SK-N-SH (cell line): Measurements from ENCODE around the gene ALG11.

Source experiments
- TAF1 ChIP-seq: IDR thresholded peaks from 2 replicates; pipeline ENCODE4 v1.6.1; 2012; ENCODE audit warnings: low read depth, mild to moderate bottlenecking, low read length, moderate library complexity, borderline replicate concordance
- TF ChIP-seq, protein P1 (sequence below): fragments of 200-600 bp; sonication (generic); IDR thresholded peaks from 2 replicates; pipeline ENCODE4 v1.6.1; 2017; ENCODE audit warnings: antibody characterized with exemption, mild to moderate bottlenecking, moderate library complexity

- TF ChIP-seq TAF1, result no peak
- TF ChIP-seq, protein P1, sequence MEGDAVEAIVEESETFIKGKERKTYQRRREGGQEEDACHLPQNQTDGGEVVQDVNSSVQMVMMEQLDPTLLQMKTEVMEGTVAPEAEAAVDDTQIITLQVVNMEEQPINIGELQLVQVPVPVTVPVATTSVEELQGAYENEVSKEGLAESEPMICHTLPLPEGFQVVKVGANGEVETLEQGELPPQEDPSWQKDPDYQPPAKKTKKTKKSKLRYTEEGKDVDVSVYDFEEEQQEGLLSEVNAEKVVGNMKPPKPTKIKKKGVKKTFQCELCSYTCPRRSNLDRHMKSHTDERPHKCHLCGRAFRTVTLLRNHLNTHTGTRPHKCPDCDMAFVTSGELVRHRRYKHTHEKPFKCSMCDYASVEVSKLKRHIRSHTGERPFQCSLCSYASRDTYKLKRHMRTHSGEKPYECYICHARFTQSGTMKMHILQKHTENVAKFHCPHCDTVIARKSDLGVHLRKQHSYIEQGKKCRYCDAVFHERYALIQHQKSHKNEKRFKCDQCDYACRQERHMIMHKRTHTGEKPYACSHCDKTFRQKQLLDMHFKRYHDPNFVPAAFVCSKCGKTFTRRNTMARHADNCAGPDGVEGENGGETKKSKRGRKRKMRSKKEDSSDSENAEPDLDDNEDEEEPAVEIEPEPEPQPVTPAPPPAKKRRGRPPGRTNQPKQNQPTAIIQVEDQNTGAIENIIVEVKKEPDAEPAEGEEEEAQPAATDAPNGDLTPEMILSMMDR, result no peak
These were observed 39.2 kb downstream of the ALG11 start for GRCh38 chr13:52051400-52051799.
